T-helper 2 cell treated with Interferon-gamma antibody and Interleukin-4, amounts not matched to agents 100 ng/mL and 5 ng/mL, for 36 hours (primary cell): ENCODE data around the gene EMC8. TPM values are rescaled to one million over a fixed set of nuclear protein-coding genes. Genes with fewer than 3 reads are reported as not detected.

Source experiments
- intact Hi-C: fragments of 100-400 bp; cut with micrococcal nuclease; formaldehyde crosslinking; loops from one replicate; pipeline ENCODE4 v1.15.1; 2023
- total RNA-seq: library from RNA; stranded (reverse); gene quantifications from 2 replicates; pipeline ENCODE4 v1.2.3, GENCODE V29; 2022

The EMC8 gene
- total RNA-seq, 1 donor from 2014 or later = 30.9 TPM

GRCh38 chr16:85759631-85760419 is 39.5 kb downstream of the EMC8 start:
- intact Hi-C loops = no loop called here

GRCh38 chr16:85759136-85759535 is 40.2 kb downstream of the EMC8 start:
- intact Hi-C loops = no loop called here

GRCh38 chr16:85757341-85757822 is 42.0 kb downstream of the EMC8 start:
- intact Hi-C loops = no loop called here

- intact Hi-C loops = no loop called here
Measured at GRCh38 chr16:85755929-85756768, 43.2 kb downstream of the EMC8 start.

- intact Hi-C loops = no loop called here
Measured at GRCh38 chr16:85754413-85754812, 44.9 kb downstream of the EMC8 start.

- intact Hi-C loops = no loop called here
Measured at GRCh38 chr16:85753976-85754375, 45.4 kb downstream of the EMC8 start.

GRCh38 chr16:85753559-85753958 is 45.8 kb downstream of the EMC8 start:
- intact Hi-C loops = no loop called here

GRCh38 chr16:85752511-85753420 is 46.6 kb downstream of the EMC8 start:
- intact Hi-C loops = no loop called here

- intact Hi-C loops = no loop called here
Measured at GRCh38 chr16:85751698-85752501, 47.4 kb downstream of the EMC8 start.

GRCh38 chr16:85750827-85751697 is 48.3 kb downstream of the EMC8 start, which contains the start of gene C16orf74:
Gene C16orf74 (minus strand): TSS chr16:85751096. CDS start chr16:85735217, 15,879 bp downstream.
- intact Hi-C loops = no loop called here

GRCh38 chr16:85750146-85750826 is 49.1 kb downstream of the EMC8 start:
- intact Hi-C loops = no loop called here

GRCh38 chr16:85749771-85750145 is 49.6 kb downstream of the EMC8 start:
- intact Hi-C loops = no loop called here

GRCh38 chr16:85746460-85747215 is 52.7 kb downstream of the EMC8 start:
- intact Hi-C loops = no loop called here

GRCh38 chr16:85738923-85739715 is 60.2 kb downstream of the EMC8 start:
- intact Hi-C loops = no loop called here

- intact Hi-C loops = no loop called here
Measured at GRCh38 chr16:85736921-85737320, 62.4 kb downstream of the EMC8 start.

GRCh38 chr16:85735946-85736345 is 63.4 kb downstream of the EMC8 start:
- intact Hi-C loops = no loop called here

- intact Hi-C loops = no loop called here
Measured at GRCh38 chr16:85735225-85735635, 64.1 kb downstream of the EMC8 start.
